Kidney (tissue), 14 donors: Measurements from ENCODE around the gene CACNA1E. TPM values are rescaled to one million over a fixed set of nuclear protein-coding genes. Genes with fewer than 3 reads are reported as not detected.
"Not testable (repeated sequence)": the region's sequence is repeated elsewhere in the genome, so short reads cannot be mapped to it uniquely, and the experiment has no call there.

Experiments used
- DNase-seq, 5 donors: peaks; one replicate each; pipeline ENCODE4 v3.0.0-alpha.2; 2013 to 2020
- FAIRE-seq: peaks from 2 replicates; lab custom pipeline; 2012; peaks lifted over from hg19 to GRCh38; lab: Jason Lieb, UNC
- H3K27ac ChIP-seq, 2 donors: one replicate each; pipeline ENCODE4 v1.7.0; 2013; ENCODE audit warnings: low read depth in 2 of 2, low read length in 2 of 2, inconsistent platforms in 1 of 2
- H3K27me3 ChIP-seq: one replicate; pipeline ENCODE4 v1.7.1; 2013; ENCODE audit warnings: low read length, inconsistent platforms; ENCODE audit not compliant: control insufficient read depth, insufficient read depth
- H3K36me3 ChIP-seq, 3 donors: one replicate each; pipeline versions ENCODE4 v1.7.0 to v1.7.1; 2013; ENCODE audit warnings: low read length in 3 of 3, control low read depth in 1 of 3, inconsistent platforms in 1 of 3; ENCODE audit not compliant: insufficient read depth in 3 of 3, control insufficient read depth in 2 of 3
- H3K4me1 ChIP-seq, 3 donors: one replicate each; pipeline versions ENCODE4 v1.7.0 to v1.7.1; 2013; ENCODE audit warnings: low read length in 3 of 3, inconsistent platforms in 1 of 3, low read depth in 1 of 3; ENCODE audit not compliant: control insufficient read depth in 2 of 3, insufficient read depth in 2 of 3
- H3K4me3 ChIP-seq, 3 donors: one replicate each; pipeline versions ENCODE4 v1.7.0 to v1.8.1; 2013; ENCODE audit warnings: low read length in 3 of 3, control low read depth in 1 of 3, inconsistent platforms in 1 of 3
- H3K9ac ChIP-seq, 3 donors: one replicate each; pipeline versions ENCODE4 v1.7.0 to v1.7.1; 2013; ENCODE audit warnings: low read length in 3 of 3, control low read depth in 1 of 3, inconsistent platforms in 1 of 3
- H3K9me3 ChIP-seq, 3 donors: one replicate each; pipeline versions ENCODE4 v1.7.0 to v1.7.1; 2013; ENCODE audit warnings: low read length in 3 of 3, control low read depth in 1 of 3, inconsistent platforms in 1 of 3; ENCODE audit not compliant: control insufficient read depth in 2 of 3, insufficient read depth in 1 of 3
- CTCF ChIP-seq: IDR thresholded peaks from 3 replicates; pipeline ENCODE4 v1.5.1; 2012; ENCODE audit warnings: mild to moderate bottlenecking, moderate library complexity, borderline replicate concordance; ENCODE audit not compliant: insufficient read depth; ENCODE audit errors: extremely low read depth
- intact Hi-C: fragments of 100-400 bp; cut with DNase I; formaldehyde crosslinking; loops from one replicate; pipeline ENCODE4 v1.11.1; 2022
- polyA plus RNA-seq: library from polyadenylated mRNA; stranded (reverse); fragments of 350-450 nt; fragmentation: Illumina TruSeq; extraction: RNeasy Lipid Tissue Mini Kit (QIAGEN cat#74804); gene quantifications from one replicate; pipeline ENCODE4 v1.2.3, GENCODE V29; 2014; ENCODE audit warnings: low read depth, low replicate concordance; ENCODE audit not compliant: insufficient read depth
- total RNA-seq: library from RNA; stranded (reverse); fragmentation: NEBNext Ultra II Directional; extraction: Animal tissue kit (Norgen Biotek cat#: 25700); gene quantifications from one replicate; pipeline ENCODE4 v1.2.1, GENCODE V29; 2021
- donor health status: control.
- donor health status: control.
- donor health status: control.
- donor health status: control.
- donor health status: control.
- donor health status: DM: yes; HTN: yes; CAD: no.
- donor health status: Normal renal cell carcinoma (clear cell type).

The CACNA1E gene
- total and polyA plus RNA-seq, 2 donors from 2014 or later, result 0.19 TPM

DNA sequence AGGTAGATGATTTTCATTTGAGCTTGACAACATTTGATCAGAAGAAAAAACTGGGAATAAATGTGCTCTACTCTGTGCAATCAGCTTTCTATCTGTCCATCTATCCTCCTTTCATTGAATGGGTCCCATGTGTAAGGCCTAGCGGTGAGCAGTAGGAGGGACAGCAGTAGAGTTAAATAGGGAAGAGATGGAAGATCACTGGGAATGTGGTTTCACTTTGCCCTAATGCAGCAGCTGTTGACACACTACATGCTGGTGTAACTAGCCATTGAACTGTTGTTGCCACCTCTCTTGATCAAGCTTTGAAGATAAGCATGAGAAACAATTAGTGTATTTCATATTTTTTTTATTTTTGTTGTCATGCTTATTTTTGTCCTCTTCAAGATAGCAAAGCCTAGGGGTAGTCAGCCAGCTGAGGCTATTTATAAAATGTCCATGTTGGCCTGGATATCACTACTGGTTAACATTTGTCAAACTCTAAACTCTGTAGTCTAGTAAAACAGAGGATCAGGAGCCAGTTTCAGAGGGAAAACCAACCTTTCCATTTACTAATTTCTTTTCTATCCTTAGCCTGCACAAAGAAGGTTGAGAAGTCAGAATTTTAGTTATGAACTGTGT lies 41.9 kb downstream of the CACNA1E start:
- intact Hi-C loops, result no loop called here
- FAIRE-seq, result no peak

DNA sequence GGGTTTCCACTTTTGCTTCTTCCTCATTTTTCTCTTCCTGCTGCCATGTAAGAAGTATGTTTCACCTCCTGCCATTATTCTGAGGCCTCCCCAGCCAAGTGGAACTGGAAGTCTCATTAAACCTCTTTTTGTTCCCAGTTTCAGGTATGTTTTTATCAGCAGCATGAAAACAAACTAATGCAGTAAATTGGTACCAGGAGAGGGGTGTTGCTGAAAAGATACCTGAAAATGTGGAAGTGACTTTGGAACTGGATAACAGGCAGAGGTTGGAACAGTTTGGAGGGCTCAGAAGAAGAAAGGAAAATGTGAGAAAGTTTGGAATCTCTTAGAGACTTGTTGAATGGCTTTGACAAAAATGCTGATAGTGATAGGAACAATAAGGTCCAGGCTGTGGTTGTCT lies 44.9 kb downstream of the CACNA1E start:
- FAIRE-seq, result not testable (repeated sequence)

More for the DNA sequence above, 41.9 kb downstream of the CACNA1E start:
- Histone ChIP-seq H3K4me1 (no peaks in the 10 kb centered on the region), H3K27me3 (no peaks in the 10 kb centered on the region), H3K4me3 (no peak overlapping the region), H3K9ac (no peak overlapping the region), H3K36me3 (no peaks in the 10 kb centered on the region), H3K9me3 (peaks cover 0 to 5% (median 0%) of the 10 kb centered on the region in 3 donors), H3K27ac (no peak overlapping the region)
- no peak for DNase-seq
- no peak for TF ChIP-seq CTCF

DNA sequence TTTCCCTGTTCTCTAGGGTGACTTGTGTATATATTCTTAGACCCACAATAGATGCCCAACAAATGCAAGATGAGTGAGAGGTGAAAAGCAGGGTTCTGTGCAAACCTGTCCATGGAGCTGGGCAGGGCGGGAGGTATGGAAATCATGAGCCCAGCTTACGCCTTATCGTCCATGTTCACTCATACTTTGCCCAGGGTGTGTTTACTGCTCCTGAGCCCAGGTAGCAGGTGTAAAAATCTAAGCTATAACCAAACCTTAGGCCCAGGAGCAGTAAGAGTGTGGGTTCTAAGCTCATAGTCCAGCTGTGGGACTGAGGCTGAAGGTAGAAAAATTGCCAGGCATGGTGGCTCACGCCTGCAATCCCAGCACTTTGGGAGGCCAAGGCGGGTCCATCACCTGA lies 48.1 kb downstream of the CACNA1E start:
- intact Hi-C loops, result no loop called here
- no peak for FAIRE-seq
- no peak for TF ChIP-seq CTCF

More for the DNA sequence above, 44.9 kb downstream of the CACNA1E start:
- DNase-seq, H3K9me3 ChIP-seq, H3K27me3 ChIP-seq, H3K27ac ChIP-seq, intact Hi-C loops, H3K36me3 ChIP-seq, H3K4me1 ChIP-seq, H3K4me3 ChIP-seq, H3K9ac ChIP-seq: not testable (repeated sequence)

GRCh38 chr1:181531951-181532600 lies 48.8 kb downstream of the CACNA1E start:
- no peaks in the 10 kb centered on the region for H3K36me3 ChIP-seq
- H3K4me1 ChIP-seq, result no peaks in the 10 kb centered on the region
- no peak for FAIRE-seq
- no peaks in the 10 kb centered on the region for H3K27me3 ChIP-seq
- DNase-seq, result no peak
- no peak overlapping the region for H3K27ac ChIP-seq
- peaks cover 0 to 5% (median 0%) of the 10 kb centered on the region in 3 donors for H3K9me3 ChIP-seq
- H3K9ac ChIP-seq, result no peak overlapping the region
- TF ChIP-seq CTCF, result no peak
- intact Hi-C loops, result no loop called here
- no peak overlapping the region for H3K4me3 ChIP-seq

More for the DNA sequence above, 48.1 kb downstream of the CACNA1E start:
- peaks cover 0 to 5% (median 0%) of the 10 kb centered on the region in 3 donors for H3K9me3 ChIP-seq
- no peaks in the 10 kb centered on the region for H3K36me3 ChIP-seq
- no peak overlapping the region for H3K4me3 ChIP-seq
- no peak overlapping the region for H3K27ac ChIP-seq
- H3K4me1 ChIP-seq, result no peaks in the 10 kb centered on the region
- no peaks in the 10 kb centered on the region for H3K27me3 ChIP-seq
- DNase-seq, result no peak
- H3K9ac ChIP-seq, result no peak overlapping the region
